Hepatocyte (in vitro differentiated cells): Measurements from ENCODE around the gene TENM4. TPM values are rescaled to one million over a fixed set of nuclear protein-coding genes. Genes with fewer than 3 reads are reported as not detected.

Source experiments
- DNase-seq: peaks from one replicate; pipeline ENCODE4 v3.0.0-alpha.2; 2016; ENCODE audit warnings: low spot score
- H2AFZ ChIP-seq: fragments of 200-600 bp; sonication (generic); 2 replicates; pipeline ENCODE4 v1.6.0; 2016; ENCODE audit warnings: antibody characterized with exemption, mild to moderate bottlenecking
- H3K27ac ChIP-seq: fragments of 200-600 bp; sonication (generic); 2 replicates; pipeline ENCODE4 v1.5.1; 2016; ENCODE audit warnings: mild to moderate bottlenecking
- H3K27me3 ChIP-seq: fragments of 200-600 bp; sonication (generic); 2 replicates; pipeline ENCODE4 v1.6.1; 2016
- H3K36me3 ChIP-seq: fragments of 200-600 bp; sonication (generic); replicated peaks from 2 replicates; pipeline ENCODE4 v1.5.1; 2016; ENCODE audit warnings: low read depth; ENCODE audit not compliant: insufficient read depth
- H3K4me1 ChIP-seq: fragments of 200-600 bp; sonication (generic); 2 replicates; pipeline ENCODE4 v1.5.1; 2016; ENCODE audit warnings: mild to moderate bottlenecking, moderate library complexity; ENCODE audit not compliant: insufficient read depth
- H3K4me2 ChIP-seq: fragments of 200-600 bp; sonication (generic); 2 replicates; pipeline ENCODE4 v1.6.0; 2016
- H3K4me3 ChIP-seq: fragments of 200-600 bp; sonication (generic); 2 replicates; pipeline ENCODE4 v1.5.1; 2016; ENCODE audit warnings: mild to moderate bottlenecking
- H3K79me2 ChIP-seq: fragments of 200-600 bp; sonication (generic); 2 replicates; pipeline ENCODE4 v1.6.0; 2017; ENCODE audit warnings: mild to moderate bottlenecking
- H3K9me2 ChIP-seq: fragments of 200-600 bp; sonication (generic); replicated peaks from 2 replicates; pipeline ENCODE4 v1.6.0; 2017; ENCODE audit warnings: mild to moderate bottlenecking; ENCODE audit not compliant: insufficient read depth
- H3K9me3 ChIP-seq: fragments of 200-600 bp; sonication (generic); 2 replicates; pipeline ENCODE4 v1.5.1; 2016; ENCODE audit warnings: low read depth, mild to moderate bottlenecking
- H4K20me1 ChIP-seq: fragments of 200-600 bp; sonication (generic); 2 replicates; pipeline ENCODE4 v1.6.0; 2016; ENCODE audit warnings: mild to moderate bottlenecking; ENCODE audit not compliant: insufficient read depth, poor library complexity, severe bottlenecking
- EZH2 ChIP-seq: fragments of 200-600 bp; sonication (generic); IDR thresholded peaks from 2 replicates; pipeline ENCODE4 v1.6.1; 2016; ENCODE audit warnings: antibody characterized with exemption, mild to moderate bottlenecking, borderline replicate concordance
- EZH2phosphoT487 ChIP-seq: fragments of 200-600 bp; sonication (generic); IDR thresholded peaks from one replicate; pipeline ENCODE4 v1.6.1; 2018; ENCODE audit warnings: antibody characterized with exemption, mild to moderate bottlenecking, low read depth, moderate library complexity; ENCODE audit not compliant: unreplicated experiment, severe bottlenecking
- WGBS: methylation state at CpG from one replicate; pipeline ENCODE4 v1.1.6; 2016; ENCODE audit warnings: low lambda C conversion rate; ENCODE audit errors: missing lambda C conversion rate; 5-methylcytosine and 5-hydroxymethylcytosine counted together
- polyA plus RNA-seq: library from polyadenylated mRNA; unstranded; fragments of >200 nt; fragmentation: Nextera tagmentation; extraction: Ambion mirVana; gene quantifications from 2 replicates; pipeline ENCODE4 v1.2.1, GENCODE V29; 2016
- total RNA-seq: library from RNA; depleted of rRNA; stranded (reverse); fragments of >200 nt; gene quantifications from 2 replicates; pipeline ENCODE4 v1.2.3, GENCODE V29; 2014
- TF ChIP-seq, protein P1 (sequence below): fragments of 200-600 bp; sonication (generic); IDR thresholded peaks from 2 replicates; pipeline ENCODE4 v1.5.1; 2016; ENCODE audit warnings: antibody characterized with exemption, mild to moderate bottlenecking; ENCODE audit not compliant: poor library complexity

Gene TENM4
- total and polyA plus RNA-seq, 2 experiments from 2014 or later, result 18.4 to 18.7 TPM

DNA sequence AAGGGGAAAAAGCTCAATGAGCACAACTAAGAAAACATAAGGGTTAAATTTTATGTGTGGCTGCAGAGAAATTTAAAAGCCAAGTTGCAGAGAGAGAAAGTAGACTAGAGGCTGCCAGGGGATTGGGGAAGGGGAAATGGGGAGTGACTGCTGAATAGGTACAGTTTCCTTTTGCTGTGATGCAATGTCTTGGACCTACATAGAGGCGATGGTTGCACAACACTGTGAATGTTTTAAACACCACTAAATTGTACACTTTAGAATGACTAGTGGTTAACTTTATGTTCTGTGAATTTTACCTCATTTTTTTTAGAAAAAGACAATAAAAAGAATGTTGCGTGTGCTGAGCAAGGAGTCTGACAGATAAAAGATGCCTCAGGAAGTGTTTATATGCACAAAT is 36.5 kb downstream of the TENM4 start:
- WGBS, result 74% methylated on average over 2 of the region's 2 CpGs

DNA sequence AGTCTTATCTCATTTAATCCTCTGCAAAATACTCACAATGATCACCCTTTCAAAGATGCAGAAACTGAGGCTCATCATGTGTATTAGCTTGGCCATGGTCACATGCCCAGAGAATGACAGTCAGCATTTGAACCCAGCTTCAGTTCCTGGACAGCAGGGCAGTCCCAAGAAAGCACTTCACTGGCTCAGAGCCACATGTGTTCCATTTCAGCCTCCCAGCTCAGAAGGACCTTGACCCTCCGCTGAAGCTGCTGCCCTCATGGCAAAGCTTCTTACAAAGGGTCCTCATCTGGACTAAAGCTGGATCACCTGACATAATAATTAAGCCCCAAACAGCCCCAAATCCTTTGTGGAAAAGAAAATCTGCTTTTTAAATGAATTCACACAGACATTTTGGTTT is 37.0 kb downstream of the TENM4 start:
- WGBS, result 89% methylated on average over 1 of the region's 1 CpG
- Histone ChIP-seq H3K79me2 (peaks cover 12% of the 10 kb centered on the region), H3K9me2 (no peaks in the 10 kb centered on the region), H3K4me1 (peaks cover 12% of the 10 kb centered on the region), H3K4me2 (peak overlapping the region; percentile 4), H3K4me3 (no peak overlapping the region), H2AFZ (no peak overlapping the region), H4K20me1 (peaks cover 3% of the 10 kb centered on the region), H3K36me3 (no peaks in the 10 kb centered on the region), H3K27me3 (no peaks in the 10 kb centered on the region), H3K9me3 (no peaks in the 10 kb centered on the region), H3K27ac (no peak overlapping the region)
- no peak for DNase-seq
- TF ChIP-seq EZH2phosphoT487, result no peak
- TF ChIP-seq EZH2, result no peak
- TF ChIP-seq, protein P1, sequence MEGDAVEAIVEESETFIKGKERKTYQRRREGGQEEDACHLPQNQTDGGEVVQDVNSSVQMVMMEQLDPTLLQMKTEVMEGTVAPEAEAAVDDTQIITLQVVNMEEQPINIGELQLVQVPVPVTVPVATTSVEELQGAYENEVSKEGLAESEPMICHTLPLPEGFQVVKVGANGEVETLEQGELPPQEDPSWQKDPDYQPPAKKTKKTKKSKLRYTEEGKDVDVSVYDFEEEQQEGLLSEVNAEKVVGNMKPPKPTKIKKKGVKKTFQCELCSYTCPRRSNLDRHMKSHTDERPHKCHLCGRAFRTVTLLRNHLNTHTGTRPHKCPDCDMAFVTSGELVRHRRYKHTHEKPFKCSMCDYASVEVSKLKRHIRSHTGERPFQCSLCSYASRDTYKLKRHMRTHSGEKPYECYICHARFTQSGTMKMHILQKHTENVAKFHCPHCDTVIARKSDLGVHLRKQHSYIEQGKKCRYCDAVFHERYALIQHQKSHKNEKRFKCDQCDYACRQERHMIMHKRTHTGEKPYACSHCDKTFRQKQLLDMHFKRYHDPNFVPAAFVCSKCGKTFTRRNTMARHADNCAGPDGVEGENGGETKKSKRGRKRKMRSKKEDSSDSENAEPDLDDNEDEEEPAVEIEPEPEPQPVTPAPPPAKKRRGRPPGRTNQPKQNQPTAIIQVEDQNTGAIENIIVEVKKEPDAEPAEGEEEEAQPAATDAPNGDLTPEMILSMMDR, result no peak

More for the DNA sequence above, 36.5 kb downstream of the TENM4 start:
- Histone ChIP-seq H2AFZ (no peak overlapping the region), H3K9me3 (no peaks in the 10 kb centered on the region), H3K9me2 (no peaks in the 10 kb centered on the region), H4K20me1 (peaks cover 3% of the 10 kb centered on the region), H3K36me3 (no peaks in the 10 kb centered on the region), H3K4me1 (peaks cover 12% of the 10 kb centered on the region), H3K27me3 (no peaks in the 10 kb centered on the region), H3K4me3 (no peak overlapping the region), H3K4me2 (peak overlapping the region; percentile 4), H3K79me2 (peaks cover 12% of the 10 kb centered on the region), H3K27ac (no peak overlapping the region)
- TF ChIP-seq EZH2 (no peak), EZH2phosphoT487 (no peak)
- TF ChIP-seq, protein P1, result no peak
- no peak for DNase-seq

DNA sequence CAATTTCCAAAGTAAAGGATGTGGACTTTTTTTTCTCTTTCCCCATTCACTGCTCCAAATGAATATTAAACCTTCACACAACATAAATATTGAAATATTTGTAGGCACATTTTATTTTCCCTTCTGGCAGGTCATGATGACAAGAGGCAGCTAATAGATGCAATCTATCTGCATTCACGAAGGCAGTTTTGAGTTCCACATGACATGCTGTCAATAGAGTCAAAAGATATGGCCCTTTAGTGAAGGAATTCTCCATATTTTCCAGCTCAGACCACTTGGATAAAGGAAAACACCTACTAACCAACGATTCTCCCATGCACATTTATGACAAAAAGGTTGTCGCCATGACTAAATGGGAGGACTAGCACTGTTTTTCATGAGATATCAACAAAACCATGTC is 37.9 kb downstream of the TENM4 start:
- no peak overlapping the region for H3K4me2 ChIP-seq
- H2AFZ ChIP-seq, result no peak overlapping the region
- DNase-seq, result no peak
- no peak overlapping the region for H3K4me3 ChIP-seq
- peaks cover 10% of the 10 kb centered on the region for H3K79me2 ChIP-seq
- peaks cover 12% of the 10 kb centered on the region for H3K4me1 ChIP-seq
- 95% methylated on average over 3 of the region's 3 CpGs for WGBS
- TF ChIP-seq EZH2 (no peak), EZH2phosphoT487 (no peak)
- TF ChIP-seq, protein P1, result no peak
- H3K27me3 ChIP-seq, result no peaks in the 10 kb centered on the region
- H4K20me1 ChIP-seq, result peaks cover 3% of the 10 kb centered on the region
- no peaks in the 10 kb centered on the region for H3K36me3 ChIP-seq
- H3K9me2 ChIP-seq, result no peaks in the 10 kb centered on the region
- no peak overlapping the region for H3K27ac ChIP-seq
- no peaks in the 10 kb centered on the region for H3K9me3 ChIP-seq
